Measurements from ENCODE around the gene GFPT2. TPM values are rescaled to one million over a fixed set of nuclear protein-coding genes. Genes with fewer than 3 reads are reported as not detected.

Gene GFPT2
- total and polyA plus RNA-seq, 11 donors, result 3.7 to 33.9 (median 8.5) TPM

- Histone ChIP-seq H3K27me3 (no peaks in the 10 kb centered on the region), H3K4me1 (peaks cover 0 to 29% (median 15%) of the 10 kb centered on the region in 12 donors), H3K4me3 (no peak overlapping the region), H3K9me3 (no peaks in the 10 kb centered on the region), H3K27ac (no peak overlapping the region), H3K36me3 (peaks cover 0 to 13% (median 4%) of the 10 kb centered on the region in 9 donors)
- 91 to 100% (median 94%) methylated on average over 2 of the region's 2 CpGs for WGBS, 4 donors
- no peak for DNase-seq
- TF ChIP-seq POLR2A (IDR thresholded peaks at IDR 0.05) (no peak), CTCF (IDR thresholded peaks at IDR 0.05) (no peak)
- intact Hi-C loops (cut with DNase I), result no loop called here
- ATAC-seq, result no peak
Measured at GRCh38 chr5:180287404-180287803, 65.7 kb downstream of the GFPT2 start.

- H3K9me3 ChIP-seq, result no peaks in the 10 kb centered on the region
- WGBS, 4 donors, result 73 to 82% (median 78%) methylated on average over 10 of the region's 10 CpGs
- intact Hi-C loops (cut with DNase I), result no loop called here
- peaks cover 0 to 32% (median 17%) of the 10 kb centered on the region in 9 donors for H3K36me3 ChIP-seq
- H3K27ac ChIP-seq, result no peak overlapping the region
- H3K4me1 ChIP-seq, result peaks cover 0 to 16% (median 6%) of the 10 kb centered on the region in 12 donors
- ATAC-seq (no peak), DNase-seq (no peak)
- H3K4me3 ChIP-seq, result no peak overlapping the region
- no peak for TF ChIP-seq CTCF (IDR thresholded peaks at IDR 0.05)
- no peak for TF ChIP-seq POLR2A (IDR thresholded peaks at IDR 0.05)
- H3K27me3 ChIP-seq, result no peaks in the 10 kb centered on the region
Measured at GRCh38 chr5:180284149-180284548, 69.0 kb downstream of the GFPT2 start.

- H3K27me3 ChIP-seq, result no peaks in the 10 kb centered on the region
- no peak for TF ChIP-seq POLR2A (IDR thresholded peaks at IDR 0.05)
- TF ChIP-seq CTCF (IDR thresholded peaks at IDR 0.05), result no peak
- peaks cover 0 to 40% (median 24%) of the 10 kb centered on the region in 9 donors for H3K36me3 ChIP-seq
- DNase-seq (no peak), ATAC-seq (no peak)
- H3K4me1 ChIP-seq, result peaks cover 0 to 16% (median 6%) of the 10 kb centered on the region in 12 donors
- intact Hi-C loops (cut with DNase I), result no loop called here
- H3K9me3 ChIP-seq, result no peaks in the 10 kb centered on the region
- H3K4me3 ChIP-seq, result no peak overlapping the region
- no peak overlapping the region for H3K27ac ChIP-seq
- 39 to 44% (median 43%) methylated on average over 10 of the region's 10 CpGs for WGBS, 4 donors
Measured at GRCh38 chr5:180283026-180283615, 70.0 kb downstream of the GFPT2 start.

- Histone ChIP-seq H3K27ac (no peak overlapping the region), H3K4me3 (no peak overlapping the region), H3K9me3 (peaks cover 0 to 5% (median 0%) of the 10 kb centered on the region in 12 donors), H3K27me3 (no peaks in the 10 kb centered on the region), H3K36me3 (peaks cover 0 to 48% (median 29%) of the 10 kb centered on the region in 9 donors), H3K4me1 (peaks cover 0 to 9% (median 6%) of the 10 kb centered on the region in 12 donors)
- no peak for DNase-seq
- intact Hi-C loops (cut with DNase I), result no loop called here
- no peak for TF ChIP-seq POLR2A (IDR thresholded peaks at IDR 0.05)
- TF ChIP-seq CTCF (IDR thresholded peaks at IDR 0.05), result no peak
- 96 to 99% (median 98%) methylated on average over 9 of the region's 9 CpGs for WGBS, 4 donors
- ATAC-seq, result no peak
Measured at GRCh38 chr5:180282281-180282680, 70.9 kb downstream of the GFPT2 start.
